ENCODE measurements around the gene ITCH. TPM values are rescaled to one million over a fixed set of nuclear protein-coding genes. Genes with fewer than 3 reads are reported as not detected.

Gene ITCH
- total RNA-seq, 2 experiments from 2014 or later: 26.1 to 36.8 TPM

GRCh38 chr20:34557936-34558319 lies 194.9 kb downstream of the ITCH start:
- no peak for TF ChIP-seq CTCF (conservative IDR thresholded peaks at IDR 0.05; ENCODE audit: low read length)
- TF ChIP-seq EZH2phosphoT487 (IDR thresholded peaks at IDR 0.05; ENCODE audit: borderline replicate concordance, low read depth, low read length): no peak
- CTCF ChIA-PET (ENCODE audit: unreplicated experiment): no interaction called here
- no peaks in the 10 kb centered on the region for H3K79me2 ChIP-seq (ENCODE audit: insufficient read depth, low read depth, low read length)
- POLR2A ChIA-PET: no interaction called here
- no peak overlapping the region; the same call in 1 of the 2 replicates for H3K4me2 ChIP-seq (ENCODE audit: low read length)
- no peak for DNase-seq (ENCODE audit: low spot score)
- H3K9me2 ChIP-seq (ENCODE audit: insufficient read depth, low read length): no peaks in the 10 kb centered on the region
- no peaks in the 10 kb centered on the region; the same call in 1 of the 2 replicates for H3K36me3 ChIP-seq (ENCODE audit: insufficient read depth, low read length)
- no TSS peak for BruUV-seq (replicated peaks)
- no peak overlapping the region; the same call in 1 of the 2 replicates for H2AFZ ChIP-seq (ENCODE audit: low read length)
- no peaks in the 10 kb centered on the region for H4K20me1 ChIP-seq (ENCODE audit: insufficient read depth, low read length)
- H3K27ac ChIP-seq (ENCODE audit: low read depth, low read length, poor library complexity, severe bottlenecking): no peak overlapping the region
- no peaks in the 10 kb centered on the region for H3K4me1 ChIP-seq (ENCODE audit: insufficient read depth, low read length, poor library complexity, severe bottlenecking)
- H3K4me3 ChIP-seq (ENCODE audit: low read depth, low read length, poor library complexity, severe bottlenecking): no peak overlapping the region
- intact Hi-C loops (cut with micrococcal nuclease; ENCODE audit: unreplicated experiment): no loop called here
- H3K9me3 ChIP-seq (ENCODE audit: low read length): no peaks in the 10 kb centered on the region

GRCh38 chr20:34558320-34559218 lies 195.5 kb downstream of the ITCH start, which contains the start of gene MAP1LC3A:
TSS of gene MAP1LC3A (plus strand) at chr20:34558718. CDS start at chr20:34558869, 151 bp downstream.
- Histone ChIP-seq H3K4me2 (ENCODE audit: low read length) (peak within 1 kb of the TSS; percentile 42; the same call in 1 of the 2 replicates), H3K4me3 (ENCODE audit: low read depth, low read length, poor library complexity, severe bottlenecking) (no peak within 1 kb of the TSS), H3K79me2 (ENCODE audit: insufficient read depth, low read depth, low read length) (no peaks in the 10 kb centered on the region), H3K27ac (ENCODE audit: low read depth, low read length, poor library complexity, severe bottlenecking) (no peak within 1 kb of the TSS), H4K20me1 (ENCODE audit: insufficient read depth, low read length) (no peaks in the 10 kb centered on the region), H3K9me3 (ENCODE audit: low read length) (no peaks in the 10 kb centered on the region), H3K9me2 (ENCODE audit: insufficient read depth, low read length) (no peaks in the 10 kb centered on the region), H2AFZ (ENCODE audit: low read length) (no peak within 1 kb of the TSS; the same call in 1 of the 2 replicates), H3K4me1 (ENCODE audit: insufficient read depth, low read length, poor library complexity, severe bottlenecking) (no peaks in the 10 kb centered on the region), H3K36me3 (ENCODE audit: insufficient read depth, low read length) (no peaks in the 10 kb centered on the region; the same call in 1 of the 2 replicates)
- DNase-seq (ENCODE audit: low spot score): no peak
- intact Hi-C loops (cut with micrococcal nuclease; ENCODE audit: unreplicated experiment): no loop called here
- ChIA-PET CTCF (ENCODE audit: unreplicated experiment) (no interaction called here), POLR2A (no interaction called here)
- no TSS peak for BruUV-seq (replicated peaks)
- TF ChIP-seq EZH2phosphoT487 (IDR thresholded peaks at IDR 0.05; ENCODE audit: borderline replicate concordance, low read depth, low read length) (no peak), CTCF (conservative IDR thresholded peaks at IDR 0.05; ENCODE audit: low read length) (no peak)
